KOPT-K1 (cell line): Measurements from ENCODE around the gene ACSF3.

Source experiments
- H3K27ac ChIP-seq: fragments of 200-600 bp; sonication (generic); 2 replicates; pipeline ENCODE4 v1.5.1; 2016; ENCODE audit warnings: antibody characterized with exemption, mild to moderate bottlenecking, low read depth, low read length; ENCODE audit not compliant: poor library complexity, severe bottlenecking
- H3K36me3 ChIP-seq: fragments of 200-600 bp; sonication (generic); 2 replicates; pipeline ENCODE4 v1.5.1; 2017; ENCODE audit warnings: antibody characterized with exemption, mild to moderate bottlenecking, low read length, moderate library complexity; ENCODE audit not compliant: insufficient read depth
- H3K9me3 ChIP-seq: fragments of 200-600 bp; sonication (generic); 2 replicates; pipeline ENCODE4 v1.5.1; 2017; ENCODE audit warnings: antibody characterized with exemption, low read length, mild to moderate bottlenecking; ENCODE audit not compliant: insufficient read depth, poor library complexity, severe bottlenecking

The ACSF3 gene

DNA sequence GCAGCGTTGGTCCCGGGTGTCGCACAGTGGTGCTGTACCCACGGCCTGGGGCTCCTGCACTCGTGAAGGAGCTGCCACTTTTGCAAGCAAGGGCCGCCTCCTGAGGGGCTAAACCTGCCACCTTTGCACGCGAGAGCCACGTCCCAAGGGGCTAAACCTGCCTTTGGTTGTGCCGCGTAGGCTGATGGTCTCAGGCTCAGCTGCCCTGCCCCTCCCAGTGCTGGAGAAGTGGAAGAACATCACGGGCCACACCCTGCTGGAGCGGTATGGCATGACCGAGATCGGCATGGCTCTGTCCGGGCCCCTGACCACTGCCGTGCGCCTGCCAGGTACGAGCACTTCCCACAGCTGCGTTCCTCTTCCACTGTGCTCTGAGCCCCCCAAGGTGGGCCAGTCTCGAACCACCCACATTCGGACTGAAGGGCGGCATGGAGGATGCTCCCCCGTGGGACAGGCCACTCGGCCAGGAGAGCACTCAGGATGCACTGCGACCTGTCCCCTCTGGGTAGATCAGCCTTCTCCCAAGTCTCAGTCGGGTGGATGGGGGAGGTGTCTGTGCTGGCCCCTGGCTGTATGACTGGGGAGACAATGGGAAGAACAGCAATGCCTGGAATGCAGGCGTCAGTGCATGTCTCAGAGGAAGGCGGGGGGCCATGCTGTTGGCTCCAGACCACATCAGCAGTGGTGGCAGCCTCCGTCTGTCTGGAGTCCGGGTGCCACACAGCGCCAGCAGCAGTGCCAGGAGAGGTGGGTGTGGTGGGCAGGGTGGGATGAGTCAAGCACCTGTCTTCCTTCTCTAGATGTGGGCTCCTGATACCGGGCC is 20.7 kb downstream of the ACSF3 start:
- peaks cover 86% of the 10 kb centered on the region for H3K36me3 ChIP-seq
- H3K9me3 ChIP-seq: no peaks in the 10 kb centered on the region
- peak overlapping the region; percentile 99 for H3K27ac ChIP-seq

DNA sequence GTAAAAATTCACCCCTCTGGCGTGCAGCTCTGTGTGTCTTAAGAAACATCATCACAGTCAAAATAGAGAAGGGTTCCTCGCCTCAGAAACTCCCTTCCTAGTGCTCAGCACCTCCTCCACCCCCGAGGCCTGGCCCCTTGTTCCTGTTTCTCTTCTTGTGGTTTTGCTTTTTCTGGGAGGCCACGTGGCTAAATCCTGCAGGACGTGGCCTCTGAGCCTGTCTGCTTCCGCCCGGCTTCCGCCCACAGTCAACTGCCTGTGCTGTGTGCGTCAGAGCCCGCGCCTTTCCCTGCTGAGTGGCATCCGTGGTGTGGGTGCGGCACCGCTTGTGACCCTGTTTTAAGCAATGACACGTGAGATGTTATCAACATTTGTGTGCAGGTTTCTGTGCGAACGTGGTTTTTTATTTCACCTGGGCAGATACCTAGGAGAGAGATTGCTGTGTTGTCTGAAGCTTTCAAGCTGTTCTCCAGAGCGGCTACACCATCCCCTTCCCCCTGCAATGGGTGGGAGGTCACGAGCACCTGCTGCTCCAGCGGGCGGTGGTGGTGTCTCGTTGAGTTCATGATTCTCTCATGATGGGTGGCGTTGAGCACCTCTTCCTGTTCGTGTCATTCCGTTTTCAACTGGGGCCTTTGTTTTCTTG is 21.7 kb downstream of the ACSF3 start:
- Histone ChIP-seq H3K36me3 (peaks cover 86% of the 10 kb centered on the region), H3K9me3 (no peaks in the 10 kb centered on the region), H3K27ac (peak overlapping the region; percentile 99)

DNA sequence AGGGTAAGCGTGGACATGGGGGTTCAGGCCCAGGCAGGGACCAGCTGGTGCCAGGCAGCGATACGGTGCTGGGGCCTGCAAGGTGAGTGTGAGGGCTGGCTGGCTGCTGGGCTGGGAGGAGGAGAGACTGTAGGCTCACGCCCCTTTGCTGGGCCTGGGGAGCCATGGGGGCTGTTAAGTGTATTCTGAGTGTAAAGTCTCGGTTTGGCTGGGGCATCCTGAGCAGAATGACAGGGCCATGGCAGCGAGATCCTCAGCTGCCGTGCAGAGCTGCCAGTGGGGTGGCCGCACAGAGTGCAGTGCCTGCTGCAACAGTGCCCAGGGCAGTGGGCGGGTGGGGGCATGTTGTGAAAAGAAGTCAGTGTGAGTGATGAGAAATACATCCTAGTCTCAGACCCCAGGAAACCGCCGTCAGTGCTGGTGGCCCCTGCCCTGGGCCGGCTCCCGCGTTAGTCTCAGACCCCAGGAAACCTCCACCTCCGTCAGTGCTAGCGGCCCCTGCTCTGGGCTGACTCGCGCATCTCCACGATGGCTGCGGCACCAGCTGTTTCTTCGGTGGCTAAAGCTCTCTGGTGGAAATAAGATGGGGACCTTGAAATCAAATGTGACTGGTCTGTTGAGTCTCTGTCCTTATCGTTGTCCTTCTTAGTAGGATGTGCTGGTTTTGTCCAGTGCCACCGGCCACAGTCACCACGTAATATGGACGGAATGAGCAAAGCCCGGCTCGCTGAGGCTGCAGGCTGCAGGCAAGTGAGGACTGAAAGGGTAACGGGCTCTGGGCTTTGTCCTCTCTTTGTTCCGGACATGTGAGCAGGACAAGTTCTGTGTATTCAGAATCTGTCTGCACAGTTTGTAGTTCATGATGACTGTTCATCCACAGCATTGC is 22.9 kb downstream of the ACSF3 start:
- H3K27ac ChIP-seq: peak overlapping the region; percentile 99
- H3K9me3 ChIP-seq: no peaks in the 10 kb centered on the region
- H3K36me3 ChIP-seq: peaks cover 86% of the 10 kb centered on the region

DNA sequence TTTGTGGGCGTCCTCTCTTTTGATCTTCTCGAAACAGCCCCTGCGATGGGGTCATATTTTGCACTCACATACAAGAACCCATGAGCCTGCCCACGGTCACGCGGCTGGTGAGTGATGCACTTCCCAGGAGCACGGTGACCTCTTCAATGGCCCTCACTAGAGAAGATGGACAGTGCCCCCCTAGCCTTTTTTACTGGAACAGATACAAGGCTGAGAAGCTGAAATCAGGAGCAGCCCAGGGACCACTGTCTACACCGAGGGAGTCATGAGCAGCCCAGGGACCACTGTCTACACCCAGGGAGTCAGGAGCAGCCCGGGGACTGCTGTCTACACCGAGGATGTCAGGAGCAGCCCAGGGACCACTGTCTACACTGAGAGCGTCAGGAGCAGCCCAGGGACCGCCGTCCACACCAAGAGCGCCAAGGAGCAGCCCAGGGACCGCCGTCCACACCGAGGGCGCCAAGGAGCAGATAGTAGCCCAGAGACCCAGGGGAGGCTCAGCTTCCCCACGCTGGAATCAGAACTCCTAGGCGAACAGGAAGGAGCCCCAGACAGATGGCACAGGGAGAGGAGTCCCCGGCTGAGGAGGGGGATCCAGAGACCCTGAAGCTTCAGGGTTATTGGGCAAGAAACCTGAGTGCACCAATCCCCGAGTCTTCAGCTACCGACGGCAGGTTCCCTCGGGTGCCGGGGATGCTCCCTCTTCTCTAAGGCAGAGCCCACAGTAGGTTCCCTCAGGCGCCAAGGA is 23.7 kb downstream of the ACSF3 start:
- peaks cover 86% of the 10 kb centered on the region for H3K36me3 ChIP-seq
- H3K27ac ChIP-seq: peak overlapping the region; percentile 99

DNA sequence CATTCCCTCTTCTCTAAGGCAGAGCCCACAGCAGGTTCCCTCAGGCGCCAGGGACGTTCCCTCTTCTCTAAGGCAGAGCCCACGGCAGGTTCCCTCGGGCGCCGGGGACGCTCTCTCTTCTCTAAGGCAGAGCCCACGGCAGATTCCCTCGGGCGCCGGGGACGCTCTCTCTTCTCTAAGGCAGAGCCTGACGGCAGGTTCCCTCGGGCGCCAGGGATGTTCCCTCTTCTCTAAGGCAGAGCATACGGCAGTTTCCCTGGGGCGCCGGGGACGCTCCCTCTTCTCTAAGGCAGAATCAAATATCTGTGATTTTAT is 24.3 kb downstream of the ACSF3 start:
- Histone ChIP-seq H3K27ac (peak overlapping the region; percentile 99), H3K36me3 (peaks cover 85% of the 10 kb centered on the region), H3K9me3 (no peaks in the 10 kb centered on the region)

More for the DNA sequence above, 23.7 kb downstream of the ACSF3 start:
- no peaks in the 10 kb centered on the region for H3K9me3 ChIP-seq

DNA sequence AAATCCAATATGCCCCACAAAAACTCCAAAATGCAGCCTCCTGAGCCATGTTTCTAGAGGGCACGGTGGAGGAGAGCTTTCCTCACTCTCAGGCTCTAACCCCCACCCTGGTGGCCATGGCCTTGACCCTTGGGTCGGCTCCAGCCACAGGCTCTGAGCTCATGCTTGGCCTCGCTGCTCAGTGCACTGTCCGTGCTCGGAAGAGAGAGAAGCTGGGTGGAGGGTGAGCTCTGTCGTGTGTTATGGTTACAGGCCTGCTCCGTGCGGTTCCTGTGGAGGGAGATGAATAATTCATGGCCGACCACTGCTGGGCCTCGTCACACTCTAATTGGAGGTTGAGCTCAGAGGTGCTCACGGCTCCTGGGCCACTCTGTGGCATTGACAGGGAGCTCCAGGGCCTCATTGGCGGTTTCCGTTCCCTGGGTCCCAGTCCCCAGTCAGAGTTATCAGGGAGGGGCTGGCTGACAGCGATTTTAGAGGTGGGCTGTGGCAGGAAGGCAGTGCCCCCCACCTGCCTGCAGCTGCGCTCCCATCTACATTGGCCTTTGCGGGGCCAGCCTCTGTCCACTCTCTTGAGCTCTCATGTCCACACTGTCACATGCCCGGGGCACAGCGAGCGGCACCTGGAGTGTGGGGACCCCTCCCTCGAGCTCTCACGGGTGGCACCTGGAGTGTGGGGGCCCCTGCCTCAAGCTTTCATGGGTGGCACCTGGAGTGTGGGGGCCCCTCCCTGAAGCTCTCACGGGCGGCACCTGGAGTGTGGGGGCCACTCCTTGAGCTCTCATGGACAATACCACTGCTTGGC is 24.9 kb downstream of the ACSF3 start:
- Histone ChIP-seq H3K36me3 (peaks cover 85% of the 10 kb centered on the region), H3K9me3 (no peaks in the 10 kb centered on the region), H3K27ac (peak overlapping the region; percentile 99)

DNA sequence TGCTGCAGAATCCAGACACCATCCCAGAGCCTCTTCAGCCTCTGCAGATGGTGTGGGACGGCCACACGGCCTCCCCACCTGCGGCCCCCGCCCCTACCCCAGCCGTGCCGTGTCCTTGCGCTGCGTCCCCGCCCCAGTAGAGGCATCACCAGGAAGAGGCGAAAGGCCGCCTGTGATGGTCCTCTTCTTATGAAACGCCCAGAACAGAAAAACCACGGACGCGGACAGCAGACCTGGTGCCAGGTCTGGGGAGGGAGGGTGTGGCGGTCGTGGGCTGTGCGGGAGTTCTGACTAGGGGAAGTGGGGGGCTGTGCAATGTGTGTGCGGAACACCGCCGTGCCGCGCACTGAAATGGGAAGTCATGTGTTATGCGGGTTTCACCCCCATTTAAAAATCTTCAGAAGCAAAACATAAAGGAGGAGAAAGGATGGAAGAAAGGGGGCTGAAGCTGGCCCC is 25.5 kb downstream of the ACSF3 start:
- Histone ChIP-seq H3K27ac (peak overlapping the region; percentile 99), H3K36me3 (peaks cover 85% of the 10 kb centered on the region), H3K9me3 (no peaks in the 10 kb centered on the region)

DNA sequence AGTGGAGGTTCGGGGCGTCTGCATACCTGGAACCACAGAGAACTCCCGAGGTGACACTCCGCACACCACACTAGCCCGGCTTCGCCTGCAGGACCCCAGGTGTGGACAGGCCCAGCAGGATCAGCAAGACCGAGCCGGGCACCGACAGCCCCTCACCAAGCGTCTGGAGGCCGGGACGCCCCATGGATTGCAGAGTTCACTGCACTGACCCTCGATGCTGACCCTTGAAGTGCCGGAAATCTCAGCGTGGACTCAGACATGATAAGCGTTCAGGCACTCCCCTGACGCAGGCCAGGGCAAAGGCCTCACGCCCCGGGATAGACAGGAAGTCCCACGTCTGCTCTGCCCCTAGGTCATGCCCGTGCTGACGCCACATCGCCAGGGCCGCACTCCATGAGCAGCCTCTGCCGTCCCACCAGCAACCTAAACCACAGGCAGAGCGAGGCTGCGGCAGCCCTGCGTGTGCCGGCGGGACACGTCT is 26.0 kb downstream of the ACSF3 start:
- no peaks in the 10 kb centered on the region for H3K9me3 ChIP-seq
- H3K27ac ChIP-seq: peak overlapping the region; percentile 99
- H3K36me3 ChIP-seq: peaks cover 86% of the 10 kb centered on the region

DNA sequence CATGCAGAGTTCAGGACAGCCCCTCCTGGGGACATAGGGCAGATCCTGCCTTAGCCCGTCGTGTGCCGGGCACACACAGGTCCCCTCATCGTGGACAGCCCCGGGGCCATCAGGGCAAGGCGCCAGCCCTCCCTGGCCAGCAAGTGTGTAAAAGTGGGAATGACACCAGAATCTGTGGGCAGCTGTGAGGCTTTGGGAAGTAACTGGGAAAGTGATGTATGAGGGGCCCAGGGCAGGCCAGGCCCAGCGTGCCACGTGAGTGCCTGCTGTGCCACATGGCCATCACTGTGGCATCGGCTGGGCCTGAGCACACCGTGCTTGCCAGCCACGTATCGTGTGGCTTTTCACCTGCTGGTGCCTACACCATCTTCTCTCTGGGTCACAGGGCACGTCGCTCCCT is 26.6 kb downstream of the ACSF3 start:
- peaks cover 92% of the 10 kb centered on the region for H3K36me3 ChIP-seq

DNA sequence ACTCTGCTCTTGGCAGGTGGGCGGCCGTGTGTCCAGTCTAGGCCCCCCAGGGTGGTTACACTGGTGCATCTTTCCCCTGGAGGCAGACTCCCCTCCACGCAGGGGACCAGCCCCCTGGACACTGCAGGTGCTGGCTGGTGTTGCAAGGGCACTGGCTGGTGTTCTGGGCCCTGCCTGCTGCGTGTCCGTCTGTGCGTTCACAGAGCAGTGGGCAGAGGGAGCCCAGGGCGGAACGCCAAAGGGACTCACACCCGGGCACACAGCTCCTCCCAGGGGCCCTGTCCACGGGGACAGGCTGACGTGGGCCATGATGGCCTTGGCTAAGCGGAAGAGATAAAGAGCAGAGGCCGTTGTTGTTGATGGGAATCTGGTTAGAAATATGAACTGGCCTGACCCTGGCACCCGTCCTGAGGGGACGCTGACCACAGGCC is 27.3 kb downstream of the ACSF3 start:
- peaks cover 98% of the 10 kb centered on the region for H3K36me3 ChIP-seq
- peak overlapping the region; percentile 67 for H3K27ac ChIP-seq
- peaks cover 8% of the 10 kb centered on the region for H3K9me3 ChIP-seq

More for the DNA sequence above, 26.6 kb downstream of the ACSF3 start:
- H3K9me3 ChIP-seq: peaks cover 2% of the 10 kb centered on the region
- peak overlapping the region; percentile 67 for H3K27ac ChIP-seq

DNA sequence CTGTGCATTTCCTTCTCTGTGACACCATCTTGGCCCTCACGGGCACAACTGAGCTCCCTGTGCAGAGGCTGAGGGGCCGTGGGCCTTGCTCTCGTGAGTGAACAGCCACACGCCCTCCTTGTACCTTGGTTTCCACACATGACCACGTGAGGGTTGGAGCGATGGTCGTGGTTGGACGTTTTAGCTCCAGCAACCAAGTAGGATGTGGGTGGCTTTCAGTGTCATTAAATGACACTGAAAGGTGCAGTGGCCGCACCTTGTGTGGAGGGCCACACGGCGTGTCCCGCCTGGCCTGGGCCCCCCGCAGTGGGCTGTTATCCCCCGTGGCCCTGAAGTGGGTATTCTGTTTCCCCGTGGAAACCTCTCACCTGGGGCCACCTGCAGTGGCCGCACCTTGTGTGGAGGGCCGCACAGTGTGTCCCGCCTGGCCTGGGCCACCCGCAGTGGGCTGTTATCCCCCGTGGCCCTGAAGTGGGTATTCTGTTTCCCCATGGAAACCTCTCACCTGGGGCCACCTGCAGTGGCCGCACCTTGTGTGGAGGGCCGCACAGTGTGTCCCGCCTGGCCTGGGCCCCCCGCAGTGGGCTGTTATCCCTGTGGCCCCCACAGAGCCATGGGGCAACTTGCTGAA is 28.2 kb downstream of the ACSF3 start:
- Histone ChIP-seq H3K36me3 (peaks cover 99% of the 10 kb centered on the region), H3K9me3 (peaks cover 8% of the 10 kb centered on the region), H3K27ac (peak overlapping the region; percentile 67)

DNA sequence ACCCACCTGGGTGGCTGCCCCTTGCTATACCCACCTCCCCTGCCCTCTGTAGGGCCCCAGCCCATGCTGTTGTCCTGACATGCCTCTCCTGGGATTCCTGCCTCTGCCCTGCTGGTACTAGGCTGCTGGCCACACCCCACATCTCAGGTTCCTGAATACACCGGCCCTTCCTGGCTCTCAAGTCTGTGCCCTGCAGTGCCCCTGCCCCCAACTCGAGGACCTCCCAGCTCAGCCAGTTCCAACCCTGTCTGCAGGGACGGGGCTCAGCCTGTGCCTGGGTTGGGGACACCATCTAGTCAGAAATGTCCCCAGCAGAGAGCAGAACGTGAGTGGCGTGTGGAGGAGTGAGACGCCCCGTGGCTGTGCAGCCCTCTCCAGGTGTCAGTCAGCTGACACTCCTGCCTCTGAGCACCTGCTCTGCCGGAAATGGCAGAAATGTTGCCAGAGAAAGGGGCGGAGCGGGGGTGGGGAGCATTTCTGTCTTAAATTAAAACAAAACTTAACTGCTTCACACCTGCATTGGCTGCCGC is 28.7 kb downstream of the ACSF3 start:
- H3K36me3 ChIP-seq: peaks cover 97% of the 10 kb centered on the region
- H3K9me3 ChIP-seq: peaks cover 8% of the 10 kb centered on the region
- peak overlapping the region; percentile 67 for H3K27ac ChIP-seq
